Body of pancreas (tissue), 4 donors: ENCODE data around the gene HIP1. TPM values are rescaled to one million over a fixed set of nuclear protein-coding genes. Genes with fewer than 3 reads are reported as not detected.
"Not testable (repeated sequence)": the region's sequence is repeated elsewhere in the genome, so short reads cannot be mapped to it uniquely, and the experiment has no call there.

ENCODE experiments used
- ATAC-seq: fragments of 150-250 bp; one replicate; pipeline ENCODE4 v1.9.1; 2016
- DNase-seq, 4 donors: peaks; one replicate each; pipeline ENCODE4 v3.0.0-alpha.2; 2019
- H3K27ac ChIP-seq, 4 donors: fragments of 200-600 bp; sonication (generic); 1 replicate in 3 of 4; 2 replicates in 1 of 4; pipeline versions ENCODE4 v1.5.1 to v1.6.1; 2016 to 2019; ENCODE audit warnings: mild to moderate bottlenecking in 1 of 4, mixed read lengths in 1 of 4, moderate library complexity in 1 of 4
- H3K27me3 ChIP-seq, 2 donors: fragments of 200-600 bp; sonication (generic); one replicate each; pipeline ENCODE4 v1.6.0; 2016; ENCODE audit warnings: mild to moderate bottlenecking in 1 of 2
- H3K36me3 ChIP-seq, 2 donors: fragments of 200-600 bp; sonication (generic); replicated peaks in 1 of 2; 2 replicates each; pipeline ENCODE4 v1.5.1; 2016; ENCODE audit warnings: low read depth in 2 of 2; ENCODE audit not compliant: insufficient read depth in 1 of 2
- H3K4me1 ChIP-seq: fragments of 200-600 bp; sonication (generic); one replicate; pipeline ENCODE4 v1.6.0; 2016
- H3K4me3 ChIP-seq, 2 donors: fragments of 200-600 bp; sonication (generic); 1 replicate in 1 of 2; 2 replicates in 1 of 2; pipeline ENCODE4 v1.5.1; 2016 to 2019
- H3K9me3 ChIP-seq, 3 donors: fragments of 200-600 bp; sonication (generic); 1 replicate in 2 of 3; 2 replicates in 1 of 3; pipeline ENCODE4 v1.5.1; 2016
- POLR2A ChIP-seq, 3 donors: fragments of 450-650 bp; IDR thresholded peaks; one replicate each; pipeline ENCODE4 v1.6.1; 2016; ENCODE audit warnings: antibody characterized with exemption in 3 of 3, mild to moderate bottlenecking in 2 of 3
- WGBS, 2 donors: methylation state at CpG; one replicate each; pipeline ENCODE4 v1.1.5; 2017; 5-methylcytosine and 5-hydroxymethylcytosine counted together
- intact Hi-C: fragments of 100-400 bp; cut with DNase I; formaldehyde crosslinking; loops from one replicate; pipeline ENCODE4 v1.15.1; 2023
- total RNA-seq, 2 donors: library from RNA; depleted of rRNA; stranded (reverse); fragments of >200 nt; gene quantifications; one replicate each; pipeline ENCODE4 v1.1.0, GENCODE V29; 2016
- TF ChIP-seq, protein P1 (sequence below), 7 experiments: fragments of 450-650 bp in 4 of 7; fragments of 200-600 bp in 3 of 7; sonication (generic) in 3 of 7; IDR thresholded peaks; one replicate each; pipeline ENCODE4 v1.5.1; 2016 to 2019; ENCODE audit warnings: antibody characterized with exemption in 7 of 7

HIP1 gene
- total RNA-seq, 2 donors from 2014 or later, result 8.3 to 14.5 TPM

DNA sequence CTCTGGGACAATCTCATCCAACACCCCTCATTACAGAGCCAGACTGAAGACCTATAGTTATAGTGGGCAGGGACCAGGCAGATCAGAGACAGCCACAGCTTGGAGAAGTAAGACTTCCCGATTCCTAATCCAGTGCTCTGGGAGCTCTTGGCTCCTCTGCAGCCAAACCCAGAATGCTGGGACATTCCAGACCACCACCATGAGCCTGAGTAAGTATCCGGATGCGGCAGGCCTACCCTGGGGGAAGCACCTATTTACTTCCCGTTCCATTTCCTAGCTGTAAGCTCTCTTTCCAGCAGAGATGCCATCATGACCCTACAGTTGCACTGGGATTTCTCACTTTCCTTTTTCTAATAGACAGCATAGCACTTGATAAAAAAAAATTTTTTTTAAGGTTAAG is 16.4 kb downstream of the HIP1 start:
- TF ChIP-seq, protein P1, sequence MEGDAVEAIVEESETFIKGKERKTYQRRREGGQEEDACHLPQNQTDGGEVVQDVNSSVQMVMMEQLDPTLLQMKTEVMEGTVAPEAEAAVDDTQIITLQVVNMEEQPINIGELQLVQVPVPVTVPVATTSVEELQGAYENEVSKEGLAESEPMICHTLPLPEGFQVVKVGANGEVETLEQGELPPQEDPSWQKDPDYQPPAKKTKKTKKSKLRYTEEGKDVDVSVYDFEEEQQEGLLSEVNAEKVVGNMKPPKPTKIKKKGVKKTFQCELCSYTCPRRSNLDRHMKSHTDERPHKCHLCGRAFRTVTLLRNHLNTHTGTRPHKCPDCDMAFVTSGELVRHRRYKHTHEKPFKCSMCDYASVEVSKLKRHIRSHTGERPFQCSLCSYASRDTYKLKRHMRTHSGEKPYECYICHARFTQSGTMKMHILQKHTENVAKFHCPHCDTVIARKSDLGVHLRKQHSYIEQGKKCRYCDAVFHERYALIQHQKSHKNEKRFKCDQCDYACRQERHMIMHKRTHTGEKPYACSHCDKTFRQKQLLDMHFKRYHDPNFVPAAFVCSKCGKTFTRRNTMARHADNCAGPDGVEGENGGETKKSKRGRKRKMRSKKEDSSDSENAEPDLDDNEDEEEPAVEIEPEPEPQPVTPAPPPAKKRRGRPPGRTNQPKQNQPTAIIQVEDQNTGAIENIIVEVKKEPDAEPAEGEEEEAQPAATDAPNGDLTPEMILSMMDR (IDR thresholded peaks at IDR 0.05), result no peak
- TF ChIP-seq POLR2A (IDR thresholded peaks at IDR 0.05), result no peak
- no peaks in the 10 kb centered on the region for H3K36me3 ChIP-seq
- H3K4me3 ChIP-seq, result no peak overlapping the region
- no peaks in the 10 kb centered on the region for H3K4me1 ChIP-seq
- no peak overlapping the region for H3K27ac ChIP-seq
- no peak for ATAC-seq
- no peak for DNase-seq
- no peaks in the 10 kb centered on the region for H3K9me3 ChIP-seq
- H3K27me3 ChIP-seq, result no peaks in the 10 kb centered on the region
- intact Hi-C loops, result no loop called here
- 84 to 97% methylated on average over 4 of the region's 4 CpGs for WGBS, 2 donors

DNA sequence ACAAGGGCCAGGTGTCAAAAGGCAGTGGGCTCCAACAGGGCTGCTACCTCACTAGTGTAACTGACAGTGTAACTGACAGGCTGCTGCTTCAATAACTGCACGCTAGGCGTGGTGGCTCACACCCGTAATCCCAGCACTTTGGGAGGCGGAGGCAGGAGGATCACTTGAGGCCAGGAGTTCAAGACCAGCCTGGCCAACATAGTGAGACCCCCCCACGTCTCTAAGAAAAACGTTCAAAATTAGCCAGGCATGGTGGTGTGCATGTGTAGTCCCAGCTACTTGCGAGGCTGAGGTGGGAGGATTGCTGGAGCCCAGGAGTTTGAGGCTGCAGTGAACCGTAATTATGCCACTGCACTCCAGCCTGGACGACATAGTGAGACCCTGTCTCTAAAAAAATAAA is 16.8 kb downstream of the HIP1 start:
- DNase-seq, H3K4me3 ChIP-seq, H3K36me3 ChIP-seq, H3K27me3 ChIP-seq, H3K27ac ChIP-seq, ATAC-seq, H3K9me3 ChIP-seq, intact Hi-C loops, H3K4me1 ChIP-seq: not testable (repeated sequence)
- whole genome bisulfite sequencing, 2 donors, result 89 to 90% methylated on average over 8 to 9 of the region's 9 CpGs

DNA sequence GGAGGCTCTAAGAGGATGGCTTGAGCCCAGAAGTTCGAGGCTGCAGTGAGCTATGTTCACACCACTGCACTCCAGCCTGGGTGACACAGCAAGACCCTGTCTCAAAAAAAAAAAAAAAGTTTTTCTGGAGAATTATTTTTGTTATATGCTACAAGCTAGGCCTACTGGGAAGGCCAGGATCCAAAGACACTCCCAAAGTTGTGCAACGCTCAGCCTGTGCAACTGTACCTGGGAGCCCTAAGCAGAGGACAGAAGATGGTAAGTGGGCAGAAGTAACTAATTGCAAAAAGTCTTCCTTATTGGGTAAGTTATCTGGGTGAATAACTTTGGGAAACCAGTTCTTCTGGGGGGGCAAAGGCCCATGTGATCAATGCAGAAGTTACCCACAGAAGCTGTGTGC is 17.3 kb downstream of the HIP1 start:
- Histone ChIP-seq H3K36me3 (no peaks in the 10 kb centered on the region), H3K27ac (no peak overlapping the region), H3K4me1 (no peaks in the 10 kb centered on the region), H3K27me3 (no peaks in the 10 kb centered on the region), H3K4me3 (no peak overlapping the region), H3K9me3 (no peaks in the 10 kb centered on the region)
- TF ChIP-seq, protein P1 (IDR thresholded peaks at IDR 0.05), result no peak
- TF ChIP-seq POLR2A (IDR thresholded peaks at IDR 0.05), result no peak
- DNase-seq, result no peak
- intact Hi-C loops, result no loop called here
- ATAC-seq, result no peak
- WGBS, 2 donors, result 82 to 85% methylated on average over 2 of the region's 2 CpGs

DNA sequence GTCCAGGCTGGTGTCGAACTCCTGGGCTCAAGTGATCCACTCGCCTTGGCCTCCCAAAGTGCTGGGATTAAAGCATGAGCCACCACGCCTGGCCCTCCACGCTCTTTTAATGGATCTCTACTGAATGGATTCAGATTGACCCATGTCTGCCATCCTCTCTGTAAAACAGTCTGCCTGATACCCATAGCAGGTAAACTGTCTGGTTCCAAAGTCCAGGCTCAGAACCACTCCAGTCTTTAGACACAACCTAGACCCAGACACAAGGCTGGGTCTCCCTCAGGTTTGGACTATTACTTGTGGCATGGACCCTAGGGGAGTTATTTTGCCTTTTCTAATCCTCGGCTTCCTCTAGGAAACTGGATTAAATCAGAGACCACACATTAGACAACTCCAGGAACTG is 19.1 kb downstream of the HIP1 start:
- TF ChIP-seq POLR2A (IDR thresholded peaks at IDR 0.05), result no peak
- TF ChIP-seq, protein P1 (IDR thresholded peaks at IDR 0.05), result no peak
- DNase-seq, result no peak
- Histone ChIP-seq H3K4me1 (no peaks in the 10 kb centered on the region), H3K9me3 (no peaks in the 10 kb centered on the region), H3K4me3 (no peak overlapping the region), H3K27me3 (no peaks in the 10 kb centered on the region), H3K36me3 (no peaks in the 10 kb centered on the region), H3K27ac (no peak overlapping the region)
- 95 to 97% methylated on average over 5 of the region's 5 CpGs for WGBS, 2 donors
- intact Hi-C loops, result no loop called here
- no peak for ATAC-seq

DNA sequence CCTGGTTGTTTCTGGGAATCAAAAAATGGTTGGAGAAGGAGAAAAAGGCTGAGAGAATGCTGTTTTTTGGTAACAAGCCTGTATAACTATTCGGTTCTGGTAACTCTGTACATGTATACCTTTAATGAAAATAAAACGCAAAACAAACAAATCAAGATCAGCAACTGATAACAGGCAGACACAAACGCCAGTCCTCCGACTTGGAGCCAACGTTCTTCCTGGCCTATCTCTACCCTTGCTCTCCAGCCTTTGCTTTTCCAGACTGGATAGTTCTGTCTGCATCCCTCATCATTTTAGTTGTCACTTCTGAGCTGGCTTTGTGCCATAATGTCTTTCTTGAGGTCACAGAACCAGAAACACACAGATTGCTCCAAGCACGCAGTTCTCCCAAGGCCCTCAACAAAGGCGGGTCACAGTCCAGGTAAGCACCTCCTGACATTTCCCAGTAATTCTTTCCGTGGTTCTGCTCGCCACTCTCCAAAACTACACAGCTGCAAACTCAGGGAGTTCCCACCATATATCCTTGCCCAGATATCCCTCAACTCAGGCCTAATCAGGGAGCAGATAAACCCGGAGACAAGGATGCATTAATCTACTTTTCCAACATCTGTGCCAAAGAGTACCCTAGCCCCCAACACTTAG is 20.2 kb downstream of the HIP1 start:
- H3K9me3 ChIP-seq, result no peaks in the 10 kb centered on the region
- no peak overlapping the region for H3K27ac ChIP-seq
- DNase-seq, result no peak
- ATAC-seq, result no peak
- H3K27me3 ChIP-seq, result no peaks in the 10 kb centered on the region
- H3K4me3 ChIP-seq, result no peak overlapping the region
- intact Hi-C loops, result no loop called here
- H3K4me1 ChIP-seq, result no peaks in the 10 kb centered on the region
- TF ChIP-seq, protein P1 (IDR thresholded peaks at IDR 0.05), result no peak
- no peak for TF ChIP-seq POLR2A (IDR thresholded peaks at IDR 0.05)
- 48 to 50% methylated on average over 10 of the region's 10 CpGs for WGBS, 2 donors
- H3K36me3 ChIP-seq, result no peaks in the 10 kb centered on the region

DNA sequence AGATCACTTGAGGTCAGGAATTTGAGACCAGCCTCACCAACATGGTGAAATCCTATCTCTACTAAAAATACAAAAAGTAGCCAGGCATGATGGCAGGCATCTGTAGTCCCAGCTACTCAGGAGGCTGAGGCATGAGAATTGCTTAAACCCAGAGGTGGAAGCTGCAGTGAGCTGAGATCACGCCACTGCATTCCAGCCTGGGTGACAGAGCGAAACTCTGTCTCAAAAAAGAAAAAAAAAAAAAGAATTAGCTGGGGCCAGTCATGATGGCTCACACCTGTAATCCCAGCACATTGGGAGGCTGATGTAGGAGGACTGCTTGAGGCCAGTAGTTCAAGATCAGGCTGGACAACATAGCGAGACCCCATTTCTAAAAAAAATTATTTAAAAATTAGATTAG is 21.0 kb downstream of the HIP1 start:
- WGBS, 2 donors, result 97 to 98% methylated on average over 3 of the region's 3 CpGs
- H3K27ac ChIP-seq, H3K9me3 ChIP-seq, DNase-seq, H3K4me1 ChIP-seq, H3K27me3 ChIP-seq, H3K36me3 ChIP-seq, ATAC-seq, intact Hi-C loops, H3K4me3 ChIP-seq: not testable (repeated sequence)
